ENCODE results near the gene GSDME. TPM values are rescaled to one million over a fixed set of nuclear protein-coding genes. Genes with fewer than 3 reads are reported as not detected.

GSDME gene
- polyA plus RNA-seq, 2 of the 4 experiments (the other 2 are of a cell fraction), result 51.0 to 55.9 TPM

DNA sequence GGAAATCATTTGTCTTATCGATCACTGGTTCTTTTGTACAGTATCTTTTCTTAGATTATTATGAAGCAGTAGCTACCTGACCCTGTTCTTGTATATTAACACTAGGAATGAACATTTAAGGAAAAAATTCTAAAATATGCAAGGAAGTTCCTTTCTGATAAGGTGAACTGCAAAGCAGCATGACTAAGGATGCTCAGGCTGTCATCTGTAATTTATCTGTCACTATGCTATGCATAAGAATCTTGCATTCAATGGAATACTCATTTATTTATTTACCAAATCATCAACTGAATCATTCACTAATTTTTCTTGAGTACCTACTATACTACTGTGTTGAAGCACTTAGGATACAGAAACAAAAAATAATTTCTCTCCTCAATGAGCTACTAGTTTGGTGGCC, 5.8 kb downstream of the GSDME start:
- ATAC-seq (no peak), FAIRE-seq (no peak), DNase-seq (ENCODE audit: low read depth in 1 of 2, low spot score in 1 of 2) (no peak)
- WGBS (ENCODE audit: missing lambda C conversion rate), result 59% methylated on average over 1 of the region's 1 CpG
- Histone ChIP-seq H3K4me1 (peaks cover 36% of the 10 kb centered on the region), H3K9me3 (no peaks in the 10 kb centered on the region), H3K27ac (no peak overlapping the region; a peak in 1 of 6 replicates), H3K4me3 (no peak overlapping the region), H3K4me2 (no peak overlapping the region)
- TF ChIP-seq BHLHE40 (IDR thresholded peaks at IDR 0.05; ENCODE audit: low read depth, low read length) (no peak), RNF2 (IDR thresholded peaks at IDR 0.05; ENCODE audit: borderline replicate concordance, low read depth) (no peak), ZNF302 (CRISPR knock-in tag; IDR thresholded peaks at IDR 0.05) (no peak), POLR2A (IDR thresholded peaks at IDR 0.05; ENCODE audit: low read length) (no peak), HOXB13 (CRISPR knock-in tag; IDR thresholded peaks at IDR 0.05; ENCODE audit: low read depth) (no peak), TFCP2L1 (CRISPR knock-in tag; IDR thresholded peaks at IDR 0.05) (no peak), CBX2 (IDR thresholded peaks at IDR 0.05; ENCODE audit: borderline replicate concordance, low read depth) (no peak), FOXS1 (CRISPR knock-in tag; IDR thresholded peaks at IDR 0.05) (no peak), TP53 (CRISPR knock-in tag; IDR thresholded peaks at IDR 0.05) (no peak), KDM1A (IDR thresholded peaks at IDR 0.05; ENCODE audit: low read depth) (no peak)
- TF ChIP-seq, protein P1, sequence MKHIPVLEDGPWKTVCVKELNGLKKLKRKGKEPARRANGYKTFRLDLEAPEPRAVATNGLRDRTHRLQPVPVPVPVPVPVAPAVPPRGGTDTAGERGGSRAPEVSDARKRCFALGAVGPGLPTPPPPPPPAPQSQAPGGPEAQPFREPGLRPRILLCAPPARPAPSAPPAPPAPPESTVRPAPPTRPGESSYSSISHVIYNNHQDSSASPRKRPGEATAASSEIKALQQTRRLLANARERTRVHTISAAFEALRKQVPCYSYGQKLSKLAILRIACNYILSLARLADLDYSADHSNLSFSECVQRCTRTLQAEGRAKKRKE (CRISPR knock-in tag; IDR thresholded peaks at IDR 0.05; ENCODE audit: low read depth), result no peak
- POLR2A ChIA-PET, result interaction anchor here (1.1 kb wide), 1 partner anchor 374 kb away, joined by 3 read pairs; the partner anchor contains the start of gene CYCS
- CTCF ChIA-PET, result interaction anchor here (0.6 to 1.3 kb wide), 4 partner anchors 10 to 462 kb away, joined by 3 to 6 read pairs (median 3); no protein-coding TSS in a partner anchor

DNA sequence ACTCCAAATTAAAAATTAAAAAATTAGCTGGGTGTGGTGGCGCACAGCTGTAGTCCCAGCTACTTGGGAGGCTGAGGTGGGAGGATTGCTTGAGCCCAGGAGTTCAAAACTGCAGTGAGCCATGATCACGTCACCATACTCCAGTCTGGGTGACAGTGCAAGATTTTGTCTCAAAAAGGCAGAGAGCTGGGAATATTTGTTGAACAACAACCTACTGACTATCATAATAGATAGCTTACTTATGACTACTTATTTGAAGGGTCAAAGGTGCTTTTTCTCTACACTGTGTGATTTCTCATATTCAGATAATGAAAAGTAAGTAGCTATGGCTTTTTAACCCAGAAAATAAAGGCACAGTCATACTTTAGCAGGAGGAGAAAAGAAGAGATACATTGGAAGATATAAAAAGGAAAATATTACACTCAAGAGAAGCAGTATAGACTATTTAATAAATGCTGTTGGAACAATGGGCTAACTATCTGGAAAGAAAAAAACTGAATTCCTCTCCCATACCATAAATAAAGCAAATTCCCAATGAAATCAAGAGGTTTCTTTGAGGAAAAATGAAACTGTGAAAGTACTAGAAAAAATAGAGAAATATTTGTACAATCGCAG, 6.7 kb downstream of the GSDME start:
- FAIRE-seq (no peak), DNase-seq (ENCODE audit: low read depth in 1 of 2, low spot score in 1 of 2) (peak in 1 of 2 experiments; percentile 29), ATAC-seq (peak in 1 of 2 experiments; percentile 61; a peak in 3 of 6 replicates)
- ChIA-PET POLR2A (interaction anchor here (1.1 kb wide), 1 partner anchor 375 kb away, joined by 3 read pairs; the partner anchor contains the start of gene CYCS), CTCF (interaction anchor here (1.0 to 1.4 kb wide), 3 partner anchors 16 to 348 kb away, joined by 3 to 4 read pairs (median 3); no protein-coding TSS in a partner anchor)
- Histone ChIP-seq H3K9me3 (no peaks in the 10 kb centered on the region), H3K4me1 (peaks cover 30% of the 10 kb centered on the region), H3K4me3 (no peak overlapping the region), H3K4me2 (peak overlapping the region; percentile 14; the same call in 1 of the 3 replicates), H3K27ac (peak overlapping the region; percentile 24 to 45; a peak in 2 of 6 replicates)
- 92% methylated on average over 3 of the region's 3 CpGs for WGBS (ENCODE audit: missing lambda C conversion rate)
- TF ChIP-seq HOXB5 (CRISPR knock-in tag; IDR thresholded peaks at IDR 0.05) (no peak), RNF2 (IDR thresholded peaks at IDR 0.05; ENCODE audit: borderline replicate concordance, low read depth) (no peak), MAFK (IDR thresholded peaks at IDR 0.05; ENCODE audit: partially characterized antibody) (peak; percentile 14), KDM1A (IDR thresholded peaks at IDR 0.05; ENCODE audit: low read depth) (no peak)
- TF ChIP-seq, protein P2, sequence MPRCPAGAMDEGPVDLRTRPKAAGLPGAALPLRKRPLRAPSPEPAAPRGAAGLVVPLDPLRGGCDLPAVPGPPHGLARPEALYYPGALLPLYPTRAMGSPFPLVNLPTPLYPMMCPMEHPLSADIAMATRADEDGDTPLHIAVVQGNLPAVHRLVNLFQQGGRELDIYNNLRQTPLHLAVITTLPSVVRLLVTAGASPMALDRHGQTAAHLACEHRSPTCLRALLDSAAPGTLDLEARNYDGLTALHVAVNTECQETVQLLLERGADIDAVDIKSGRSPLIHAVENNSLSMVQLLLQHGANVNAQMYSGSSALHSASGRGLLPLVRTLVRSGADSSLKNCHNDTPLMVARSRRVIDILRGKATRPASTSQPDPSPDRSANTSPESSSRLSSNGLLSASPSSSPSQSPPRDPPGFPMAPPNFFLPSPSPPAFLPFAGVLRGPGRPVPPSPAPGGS (IDR thresholded peaks at IDR 0.05), result no peak
- TF ChIP-seq, protein P3, sequence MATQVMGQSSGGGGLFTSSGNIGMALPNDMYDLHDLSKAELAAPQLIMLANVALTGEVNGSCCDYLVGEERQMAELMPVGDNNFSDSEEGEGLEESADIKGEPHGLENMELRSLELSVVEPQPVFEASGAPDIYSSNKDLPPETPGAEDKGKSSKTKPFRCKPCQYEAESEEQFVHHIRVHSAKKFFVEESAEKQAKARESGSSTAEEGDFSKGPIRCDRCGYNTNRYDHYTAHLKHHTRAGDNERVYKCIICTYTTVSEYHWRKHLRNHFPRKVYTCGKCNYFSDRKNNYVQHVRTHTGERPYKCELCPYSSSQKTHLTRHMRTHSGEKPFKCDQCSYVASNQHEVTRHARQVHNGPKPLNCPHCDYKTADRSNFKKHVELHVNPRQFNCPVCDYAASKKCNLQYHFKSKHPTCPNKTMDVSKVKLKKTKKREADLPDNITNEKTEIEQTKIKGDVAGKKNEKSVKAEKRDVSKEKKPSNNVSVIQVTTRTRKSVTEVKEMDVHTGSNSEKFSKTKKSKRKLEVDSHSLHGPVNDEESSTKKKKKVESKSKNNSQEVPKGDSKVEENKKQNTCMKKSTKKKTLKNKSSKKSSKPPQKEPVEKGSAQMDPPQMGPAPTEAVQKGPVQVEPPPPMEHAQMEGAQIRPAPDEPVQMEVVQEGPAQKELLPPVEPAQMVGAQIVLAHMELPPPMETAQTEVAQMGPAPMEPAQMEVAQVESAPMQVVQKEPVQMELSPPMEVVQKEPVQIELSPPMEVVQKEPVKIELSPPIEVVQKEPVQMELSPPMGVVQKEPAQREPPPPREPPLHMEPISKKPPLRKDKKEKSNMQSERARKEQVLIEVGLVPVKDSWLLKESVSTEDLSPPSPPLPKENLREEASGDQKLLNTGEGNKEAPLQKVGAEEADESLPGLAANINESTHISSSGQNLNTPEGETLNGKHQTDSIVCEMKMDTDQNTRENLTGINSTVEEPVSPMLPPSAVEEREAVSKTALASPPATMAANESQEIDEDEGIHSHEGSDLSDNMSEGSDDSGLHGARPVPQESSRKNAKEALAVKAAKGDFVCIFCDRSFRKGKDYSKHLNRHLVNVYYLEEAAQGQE (IDR thresholded peaks at IDR 0.05), result no peak

DNA sequence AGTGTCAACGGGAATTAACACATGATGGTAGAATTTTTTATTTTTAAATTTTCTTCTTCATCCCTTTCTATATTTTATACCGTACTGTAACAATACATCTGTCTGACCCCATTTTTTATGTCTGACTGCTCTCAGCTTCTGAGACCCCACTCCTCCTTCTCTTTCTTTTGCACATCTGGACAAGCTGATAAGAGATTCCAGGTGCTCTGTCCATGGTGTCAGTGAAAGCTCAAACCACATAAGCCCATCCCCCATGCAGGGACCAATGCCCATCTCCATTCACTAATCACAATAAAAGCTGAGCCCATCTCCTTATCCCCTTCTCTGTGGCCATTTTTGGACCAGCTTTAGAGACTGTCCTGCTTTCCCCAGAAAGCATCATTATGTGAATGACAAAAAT, 8.7 kb downstream of the GSDME start:
- CTCF ChIA-PET, result interaction anchor here (1.1 to 1.4 kb wide), 2 partner anchors 14 to 347 kb away, joined by 3 read pairs; no protein-coding TSS in a partner anchor
- WGBS (ENCODE audit: missing lambda C conversion rate), result 92% methylated on average over 2 of the region's 2 CpGs
- H3K4me2 ChIP-seq, result no peak overlapping the region
- TF ChIP-seq, protein P4, sequence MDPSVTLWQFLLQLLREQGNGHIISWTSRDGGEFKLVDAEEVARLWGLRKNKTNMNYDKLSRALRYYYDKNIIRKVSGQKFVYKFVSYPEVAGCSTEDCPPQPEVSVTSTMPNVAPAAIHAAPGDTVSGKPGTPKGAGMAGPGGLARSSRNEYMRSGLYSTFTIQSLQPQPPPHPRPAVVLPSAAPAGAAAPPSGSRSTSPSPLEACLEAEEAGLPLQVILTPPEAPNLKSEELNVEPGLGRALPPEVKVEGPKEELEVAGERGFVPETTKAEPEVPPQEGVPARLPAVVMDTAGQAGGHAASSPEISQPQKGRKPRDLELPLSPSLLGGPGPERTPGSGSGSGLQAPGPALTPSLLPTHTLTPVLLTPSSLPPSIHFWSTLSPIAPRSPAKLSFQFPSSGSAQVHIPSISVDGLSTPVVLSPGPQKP (IDR thresholded peaks at IDR 0.05; ENCODE audit: low read depth, low read length), result no peak
- TF ChIP-seq SREBF2 (IDR thresholded peaks at IDR 0.05), result no peak
- no peak for TF ChIP-seq HOXB13 (CRISPR knock-in tag; IDR thresholded peaks at IDR 0.05; ENCODE audit: low read depth)
- no peak for TF ChIP-seq NPAS2 (CRISPR knock-in tag; IDR thresholded peaks at IDR 0.05; ENCODE audit: borderline replicate concordance)
- TF ChIP-seq MAFK (IDR thresholded peaks at IDR 0.05; ENCODE audit: partially characterized antibody), result no peak
- TF ChIP-seq, protein P5, sequence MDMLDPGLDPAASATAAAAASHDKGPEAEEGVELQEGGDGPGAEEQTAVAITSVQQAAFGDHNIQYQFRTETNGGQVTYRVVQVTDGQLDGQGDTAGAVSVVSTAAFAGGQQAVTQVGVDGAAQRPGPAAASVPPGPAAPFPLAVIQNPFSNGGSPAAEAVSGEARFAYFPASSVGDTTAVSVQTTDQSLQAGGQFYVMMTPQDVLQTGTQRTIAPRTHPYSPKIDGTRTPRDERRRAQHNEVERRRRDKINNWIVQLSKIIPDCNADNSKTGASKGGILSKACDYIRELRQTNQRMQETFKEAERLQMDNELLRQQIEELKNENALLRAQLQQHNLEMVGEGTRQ (IDR thresholded peaks at IDR 0.05), result no peak
- TF ChIP-seq POLR2AphosphoS2 (conservative IDR thresholded peaks at IDR 0.05; ENCODE audit: low read length), result no peak
- TF ChIP-seq ZNF302 (CRISPR knock-in tag; IDR thresholded peaks at IDR 0.05), result no peak
- no peak for TF ChIP-seq HEYL (CRISPR knock-in tag; IDR thresholded peaks at IDR 0.05)
- TF ChIP-seq PHF8 (IDR thresholded peaks at IDR 0.05; ENCODE audit: borderline replicate concordance, low read depth), result no peak

More for the DNA sequence above, 8.7 kb downstream of the GSDME start:
- FAIRE-seq, result no peak
- no peak for ATAC-seq
- H3K4me1 ChIP-seq, result peaks cover 28% of the 10 kb centered on the region
- DNase-seq (ENCODE audit: low read depth in 1 of 2, low spot score in 1 of 2), result no peak
- H3K9me3 ChIP-seq, result no peaks in the 10 kb centered on the region
- H3K4me3 ChIP-seq, result no peak overlapping the region
- no peak overlapping the region for H3K27ac ChIP-seq
- POLR2A ChIA-PET, result no interaction called here
